22Rv1 (cell line): Measurements from ENCODE around the gene RNLS.

Experiments
- CTCF ChIP-seq: fragments of 450-650 bp; IDR thresholded peaks from 2 replicates; pipeline ENCODE4 v1.5.1; 2017; ENCODE audit warnings: mild to moderate bottlenecking
- ZFX ChIP-seq: fragments of 450-650 bp; IDR thresholded peaks from 2 replicates; pipeline ENCODE4 v1.6.1; 2017; ENCODE audit warnings: antibody characterized with exemption, borderline replicate concordance

- no peak for TF ChIP-seq CTCF
- no peak for TF ChIP-seq ZFX
Observed at GRCh38 chr10:88361995-88362807, 220.9 kb downstream of the RNLS start.
